Neuronal stem cell (in vitro differentiated cells): Measurements from ENCODE around the gene PTPRQ.

Experiments
- DNase-seq: peaks from one replicate; pipeline ENCODE4 v3.0.0-alpha.2; 2013; ENCODE audit warnings: low spot score
- H2AFZ ChIP-seq: one replicate; pipeline ENCODE4 v1.6.1; 2013; ENCODE audit warnings: mild to moderate bottlenecking, low read length, inconsistent platforms
- H2AK5ac ChIP-seq: 2 replicates; pipeline ENCODE4 v1.6.1; 2013; ENCODE audit warnings: low read depth, mild to moderate bottlenecking, inconsistent platforms, low read length, moderate library complexity, mixed read lengths
- H2BK120ac ChIP-seq: 2 replicates; pipeline ENCODE4 v1.6.1; 2013; ENCODE audit warnings: low read depth, mild to moderate bottlenecking, inconsistent platforms, low read length, moderate library complexity, mixed read lengths
- H2BK12ac ChIP-seq: one replicate; pipeline ENCODE4 v1.6.1; 2013; ENCODE audit warnings: low read length, inconsistent platforms
- H2BK15ac ChIP-seq: 2 replicates; pipeline ENCODE4 v1.6.1; 2013; ENCODE audit warnings: mild to moderate bottlenecking, low read length, inconsistent platforms, mixed read lengths
- H2BK5ac ChIP-seq: one replicate; pipeline ENCODE4 v1.6.1; 2013; ENCODE audit warnings: inconsistent platforms, mild to moderate bottlenecking, low read length, moderate library complexity
- H3K14ac ChIP-seq: one replicate; pipeline ENCODE4 v1.6.1; 2013; ENCODE audit warnings: low read length, inconsistent platforms
- H3K18ac ChIP-seq: 2 replicates; pipeline ENCODE4 v1.6.1; 2013; ENCODE audit warnings: low read length, inconsistent platforms
- H3K23ac ChIP-seq: 2 replicates; pipeline ENCODE4 v1.6.1; 2013; ENCODE audit warnings: low read depth, mild to moderate bottlenecking, mixed read lengths, low read length, inconsistent platforms; ENCODE audit not compliant: poor library complexity
- H3K27ac ChIP-seq: replicated peaks from 3 replicates; pipeline ENCODE4 v1.5.1; 2013; ENCODE audit warnings: low read length, inconsistent platforms
- H3K27me3 ChIP-seq, 3 experiments: 2 replicates each; pipeline ENCODE4 v1.6.1; 2013; ENCODE audit warnings: low read length in 3 of 3, mild to moderate bottlenecking in 2 of 3, inconsistent platforms in 1 of 3, low read depth in 1 of 3, mixed read lengths in 1 of 3, moderate library complexity in 1 of 3; ENCODE audit not compliant: control insufficient read depth in 3 of 3, insufficient read depth in 3 of 3
- H3K36me3 ChIP-seq, 2 donors: replicated peaks in 1 of 2; 2 replicates each; pipeline ENCODE4 v1.6.1; 2013; ENCODE audit warnings: low read length in 2 of 2; ENCODE audit not compliant: control insufficient read depth in 2 of 2, insufficient read depth in 2 of 2
- H3K4ac ChIP-seq: 2 replicates; pipeline ENCODE4 v1.6.1; 2013; ENCODE audit warnings: inconsistent platforms, mild to moderate bottlenecking, low read length, moderate library complexity
- H3K4me1 ChIP-seq, 2 donors: 1 replicate in 1 of 2; 2 replicates in 1 of 2; pipeline ENCODE4 v1.6.1; 2013; ENCODE audit warnings: low read length in 2 of 2, low read depth in 1 of 2; ENCODE audit not compliant: control insufficient read depth in 2 of 2, insufficient read depth in 1 of 2
- H3K4me2 ChIP-seq: one replicate; pipeline ENCODE4 v1.6.1; 2013; ENCODE audit warnings: mild to moderate bottlenecking, low read length, inconsistent platforms; ENCODE audit not compliant: insufficient read depth, poor library complexity, severe bottlenecking
- H3K4me3 ChIP-seq, 2 donors: 2 replicates each; pipeline ENCODE4 v1.5.1; 2013; ENCODE audit warnings: low read length in 2 of 2, mild to moderate bottlenecking in 2 of 2, inconsistent platforms in 1 of 2, moderate library complexity in 1 of 2
- H3K79me1 ChIP-seq: one replicate; pipeline ENCODE4 v1.6.1; 2013; ENCODE audit warnings: low read depth, mild to moderate bottlenecking, inconsistent platforms, low read length, moderate library complexity
- H3K9ac ChIP-seq: one replicate; pipeline ENCODE4 v1.6.1; 2013; ENCODE audit warnings: mild to moderate bottlenecking, low read depth, low read length, inconsistent platforms; ENCODE audit not compliant: poor library complexity
- H3K9me3 ChIP-seq, 2 donors: replicated peaks in 1 of 2; 2 replicates each; pipeline versions ENCODE3 to v1.6.1; 2013; ENCODE audit warnings: low read length in 2 of 2, mild to moderate bottlenecking in 2 of 2, inconsistent platforms in 1 of 2, low read depth in 1 of 2, mixed read lengths in 1 of 2, moderate library complexity in 1 of 2; ENCODE audit not compliant: control insufficient read depth in 2 of 2, insufficient read depth in 1 of 2
- H4K8ac ChIP-seq: one replicate; pipeline ENCODE4 v1.6.1; 2013; ENCODE audit warnings: low read depth, mild to moderate bottlenecking, inconsistent platforms, low read length, moderate library complexity
- H4K91ac ChIP-seq: one replicate; pipeline ENCODE4 v1.6.1; 2013; ENCODE audit warnings: low read length, low read depth, mild to moderate bottlenecking, inconsistent platforms; ENCODE audit not compliant: poor library complexity
- WGBS, 2 donors: extraction: QIAGEN DNeasy Blood & Tissue Kit; methylation state at CpG; one replicate each; pipeline ENCODE4 v1.1.7; 2013; ENCODE audit warnings: missing lambda C conversion rate in 2 of 2, mixed read lengths in 1 of 2; ENCODE audit not compliant: insufficient read length in 2 of 2, insufficient replicate concordance in 1 of 2; ENCODE audit errors: extremely low coverage in 2 of 2; 5-methylcytosine and 5-hydroxymethylcytosine counted together

Gene PTPRQ

GRCh38 chr12:80690513-80690912 lies 246.5 kb downstream of the PTPRQ start:
- no peak overlapping the region for H3K4ac ChIP-seq
- no peak overlapping the region for H3K9ac ChIP-seq
- H2BK12ac ChIP-seq: no peak overlapping the region
- no CpG with 5 or more reads among the region's 2 CpGs for WGBS, 2 donors
- no peak overlapping the region for H2BK120ac ChIP-seq
- no peaks in the 10 kb centered on the region for H3K36me3 ChIP-seq
- H2AFZ ChIP-seq: no peak overlapping the region
- H4K8ac ChIP-seq: no peak overlapping the region
- no peak overlapping the region for H3K18ac ChIP-seq
- H3K27me3 ChIP-seq: no peaks in the 10 kb centered on the region
- no peak overlapping the region for H3K27ac ChIP-seq
- no peak overlapping the region for H3K4me2 ChIP-seq
- no peak overlapping the region for H2AK5ac ChIP-seq
- no peak overlapping the region for H2BK5ac ChIP-seq
- H3K14ac ChIP-seq: no peak overlapping the region
- DNase-seq: no peak
- no peaks in the 10 kb centered on the region for H3K4me1 ChIP-seq
- no peak overlapping the region for H3K23ac ChIP-seq
- no peak overlapping the region for H4K91ac ChIP-seq
- H3K9me3 ChIP-seq: no peaks in the 10 kb centered on the region
- H2BK15ac ChIP-seq: no peak overlapping the region
- no peaks in the 10 kb centered on the region for H3K79me1 ChIP-seq
- no peak overlapping the region for H3K4me3 ChIP-seq

GRCh38 chr12:80692114-80692513 lies 248.1 kb downstream of the PTPRQ start:
- H3K4me2 ChIP-seq: no peak overlapping the region
- H3K4me3 ChIP-seq: peak overlapping the region in 1 of 2 donors; percentile 27
- H2BK15ac ChIP-seq: no peak overlapping the region
- no peak overlapping the region for H3K14ac ChIP-seq
- H3K27ac ChIP-seq: no peak overlapping the region
- DNase-seq: no peak
- H3K18ac ChIP-seq: no peak overlapping the region
- H3K4ac ChIP-seq: no peak overlapping the region
- no peak overlapping the region for H4K91ac ChIP-seq
- no peaks in the 10 kb centered on the region for H3K4me1 ChIP-seq
- H3K9me3 ChIP-seq: no peaks in the 10 kb centered on the region
- H3K79me1 ChIP-seq: no peaks in the 10 kb centered on the region
- H2AK5ac ChIP-seq: no peak overlapping the region
- no peak overlapping the region for H3K23ac ChIP-seq
- no CpG with 5 or more reads among the region's 1 CpG for WGBS, 2 donors
- H4K8ac ChIP-seq: no peak overlapping the region
- peak overlapping the region; percentile 88 for H2BK5ac ChIP-seq
- no peaks in the 10 kb centered on the region for H3K36me3 ChIP-seq
- no peak overlapping the region for H2BK120ac ChIP-seq
- H2BK12ac ChIP-seq: no peak overlapping the region
- no peak overlapping the region for H3K9ac ChIP-seq
- peak overlapping the region; percentile 47 for H2AFZ ChIP-seq
- H3K27me3 ChIP-seq: no peaks in the 10 kb centered on the region

- Histone ChIP-seq H2BK120ac (no peak overlapping the region), H3K18ac (no peak overlapping the region), H2BK5ac (no peak overlapping the region), H4K91ac (no peak overlapping the region), H3K27ac (no peak overlapping the region), H2BK12ac (no peak overlapping the region), H3K9me3 (no peaks in the 10 kb centered on the region), H2AK5ac (no peak overlapping the region), H2AFZ (no peak overlapping the region), H3K14ac (no peak overlapping the region), H2BK15ac (no peak overlapping the region), H3K4me2 (no peak overlapping the region), H3K4ac (no peak overlapping the region), H3K79me1 (no peaks in the 10 kb centered on the region), H3K9ac (no peak overlapping the region), H3K23ac (no peak overlapping the region), H3K27me3 (no peaks in the 10 kb centered on the region), H3K4me3 (no peak overlapping the region), H3K4me1 (no peaks in the 10 kb centered on the region), H3K36me3 (no peaks in the 10 kb centered on the region), H4K8ac (no peak overlapping the region)
- WGBS, 2 donors: no CpG with 5 or more reads among the region's 2 CpGs
- DNase-seq: no peak
Measured at GRCh38 chr12:80697270-80697887, 253.3 kb downstream of the PTPRQ start.

GRCh38 chr12:80698256-80698655 lies 254.2 kb downstream of the PTPRQ start:
- Histone ChIP-seq H3K27me3 (no peaks in the 10 kb centered on the region), H2BK120ac (no peak overlapping the region), H3K23ac (no peak overlapping the region), H2BK12ac (no peak overlapping the region), H3K4me1 (peaks cover 4% of the 10 kb centered on the region in 2 donors), H4K91ac (no peak overlapping the region), H3K9ac (no peak overlapping the region), H3K79me1 (no peaks in the 10 kb centered on the region), H3K4ac (no peak overlapping the region), H3K14ac (no peak overlapping the region), H2BK15ac (no peak overlapping the region), H3K18ac (no peak overlapping the region), H4K8ac (no peak overlapping the region), H3K4me2 (no peak overlapping the region), H3K27ac (no peak overlapping the region), H2AK5ac (no peak overlapping the region), H3K4me3 (no peak overlapping the region), H2AFZ (no peak overlapping the region), H2BK5ac (no peak overlapping the region), H3K36me3 (no peaks in the 10 kb centered on the region), H3K9me3 (no peaks in the 10 kb centered on the region)
- no peak for DNase-seq
- no CpG with 5 or more reads among the region's 7 CpGs for WGBS, 2 donors
